Transverse colon (tissue), 4 donors: Measurements from ENCODE around the gene RAB4A. TPM values are rescaled to one million over a fixed set of nuclear protein-coding genes. Genes with fewer than 3 reads are reported as not detected.

ENCODE experiments used
- DNase-seq: peaks from one replicate; pipeline ENCODE4 v3.0.0-alpha.2; 2019
- H3K27ac ChIP-seq, 4 donors: fragments of 200-600 bp; sonication (generic); 2 replicates each; pipeline ENCODE4 v1.5.1; 2016 to 2018; ENCODE audit warnings: inconsistent platforms in 4 of 4
- H3K27me3 ChIP-seq: fragments of 200-600 bp; sonication (generic); 2 replicates; pipeline ENCODE4 v1.5.1; 2017; ENCODE audit warnings: inconsistent platforms
- H3K36me3 ChIP-seq, 4 donors: fragments of 200-600 bp; sonication (generic); 2 replicates each; pipeline ENCODE4 v1.5.1; 2017 to 2019; ENCODE audit warnings: inconsistent platforms in 4 of 4
- H3K4me1 ChIP-seq, 4 donors: fragments of 200-600 bp; sonication (generic); 2 replicates each; pipeline ENCODE4 v1.5.1; 2017 to 2020; ENCODE audit warnings: inconsistent platforms in 4 of 4
- H3K4me3 ChIP-seq, 4 donors: fragments of 200-600 bp; sonication (generic); 1 replicate in 1 of 4; 2 replicates in 3 of 4; pipeline versions ENCODE4 v1.5.1 to v1.6.1; 2017 to 2019; ENCODE audit warnings: inconsistent platforms in 4 of 4
- H3K9me3 ChIP-seq, 2 donors: fragments of 200-600 bp; sonication (generic); 2 replicates each; pipeline ENCODE4 v1.5.1; 2017 to 2019; ENCODE audit warnings: inconsistent platforms in 2 of 2
- EP300 ChIP-seq: sonication (generic); formaldehyde crosslinking; IDR thresholded peaks from one replicate; pipeline ENCODE4 v1.6.1; 2017; ENCODE audit warnings: antibody characterized with exemption, low read depth
- POLR2A ChIP-seq: fragments of 450-650 bp; IDR thresholded peaks from one replicate; pipeline ENCODE4 v1.6.1; 2016; ENCODE audit warnings: antibody characterized with exemption, mild to moderate bottlenecking, moderate library complexity
- POLR2AphosphoS5 ChIP-seq, 3 donors: sonication (generic); formaldehyde crosslinking; IDR thresholded peaks; one replicate each; pipeline ENCODE4 v1.6.1; 2016; ENCODE audit warnings: antibody characterized with exemption in 3 of 3
- WGBS, 2 donors: methylation state at CpG; one replicate each; pipeline ENCODE4 v1.1.5; 2018; ENCODE audit warnings: low coverage in 1 of 2; 5-methylcytosine and 5-hydroxymethylcytosine counted together
- in situ Hi-C, 4 donors: fragments of 200-750 bp; cut with MboI; loops; one replicate each; pipeline versions ENCODE4 v1.15.0 to v1.15.1; 2017; ENCODE audit warnings: low sequenced_read_pairs in 3 of 4, low pct_ligation_motif_present in 1 of 4, low pct_unique_long_range_greater_than_20kb in 1 of 4
- intact Hi-C: fragments of 100-400 bp; cut with DNase I; formaldehyde crosslinking; loops from one replicate; pipeline ENCODE4 v1.15.1; 2023; ENCODE audit warnings: low total_unique reads
- total RNA-seq, 4 donors: library from RNA; depleted of rRNA; stranded (reverse); fragments of >200 nt; gene quantifications; one replicate each; pipeline ENCODE4 v1.1.0, GENCODE V29; 2016
- TF ChIP-seq, protein P1 (sequence below), 5 experiments: fragments of 200-600 bp in 3 of 5; fragments of 450-650 bp in 2 of 5; sonication (generic) in 3 of 5; IDR thresholded peaks; 1 replicate in 2 of 5; 2 replicates in 3 of 5; pipeline ENCODE4 v1.5.1; 2016 to 2017; ENCODE audit warnings: antibody characterized with exemption in 5 of 5, inconsistent platforms in 3 of 5, mild to moderate bottlenecking in 2 of 5, moderate library complexity in 1 of 5

The RAB4A gene
- total RNA-seq, 4 donors from 2014 or later, result 7.4 to 56.9 (median 28.0) TPM

DNA sequence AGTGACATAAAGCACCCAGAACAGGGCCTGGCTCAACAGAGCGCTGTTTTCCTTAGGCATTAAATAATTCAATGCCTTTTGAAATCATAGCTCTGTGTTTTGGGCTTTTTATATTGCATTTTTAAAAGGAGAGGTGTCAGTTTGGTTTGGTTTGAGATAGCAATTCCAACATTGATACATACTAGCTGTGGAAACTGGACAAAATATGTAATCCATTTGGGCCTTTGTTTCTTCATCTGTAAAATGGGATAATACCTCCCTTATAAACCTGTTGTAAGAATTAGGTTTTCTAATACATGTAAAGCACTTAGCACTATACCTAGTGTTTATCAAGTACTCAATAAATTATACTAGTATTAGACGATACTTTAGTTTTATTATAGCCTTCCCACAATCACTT is 8.7 kb upstream of the RAB4A start:
- intact Hi-C loops (no loop called here), in situ Hi-C loops (loop anchor here in 3 of 4 donors (5.0 to 25.0 kb wide), 3 partner anchors 220 to 1050 kb away; no protein-coding TSS in a partner anchor)
- Histone ChIP-seq H3K27ac (no peak overlapping the region), H3K36me3 (no peaks in the 10 kb centered on the region), H3K9me3 (peaks cover 0 to 4% of the 10 kb centered on the region in 2 donors), H3K4me3 (no peak overlapping the region), H3K27me3 (no peaks in the 10 kb centered on the region), H3K4me1 (peaks cover 0 to 4% (median 1%) of the 10 kb centered on the region in 4 donors)
- DNase-seq, result no peak
- 94% methylated on average over 2 of the region's 2 CpGs for WGBS, 2 donors
- TF ChIP-seq POLR2A, result no peak

DNA sequence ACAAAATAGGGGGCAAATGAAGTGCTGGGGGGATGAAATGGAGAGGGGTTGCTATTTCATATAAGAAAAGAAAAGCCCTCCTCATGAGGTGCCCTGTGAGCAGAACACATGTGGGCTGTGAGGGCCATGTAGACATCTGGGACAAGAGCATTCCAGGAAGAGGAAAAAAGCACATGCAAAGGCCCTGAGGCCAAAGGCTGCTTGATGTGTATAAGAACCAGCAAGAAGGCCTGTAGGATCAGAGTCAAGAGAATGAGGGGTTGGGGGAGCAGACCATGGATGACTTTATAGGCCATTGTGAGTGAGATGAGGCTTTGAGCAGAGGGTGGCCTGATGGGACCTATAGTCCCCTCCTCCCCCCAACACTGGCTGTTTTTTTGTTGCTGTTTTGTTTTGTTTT is 7.7 kb upstream of the RAB4A start:
- peaks cover 0 to 3% (median under 1%) of the 10 kb centered on the region in 4 donors for H3K4me1 ChIP-seq
- intact Hi-C loops (no loop called here), in situ Hi-C loops (loop anchor here in 3 of 4 donors (5.0 to 25.0 kb wide), 3 partner anchors 219 to 1049 kb away; no protein-coding TSS in a partner anchor)
- H3K27ac ChIP-seq, result no peak overlapping the region
- H3K4me3 ChIP-seq, result no peak overlapping the region
- no peaks in the 10 kb centered on the region for H3K27me3 ChIP-seq
- DNase-seq, result no peak
- peaks cover 0 to 4% of the 10 kb centered on the region in 2 donors for H3K9me3 ChIP-seq
- TF ChIP-seq EP300, result no peak
- H3K36me3 ChIP-seq, result no peaks in the 10 kb centered on the region

DNA sequence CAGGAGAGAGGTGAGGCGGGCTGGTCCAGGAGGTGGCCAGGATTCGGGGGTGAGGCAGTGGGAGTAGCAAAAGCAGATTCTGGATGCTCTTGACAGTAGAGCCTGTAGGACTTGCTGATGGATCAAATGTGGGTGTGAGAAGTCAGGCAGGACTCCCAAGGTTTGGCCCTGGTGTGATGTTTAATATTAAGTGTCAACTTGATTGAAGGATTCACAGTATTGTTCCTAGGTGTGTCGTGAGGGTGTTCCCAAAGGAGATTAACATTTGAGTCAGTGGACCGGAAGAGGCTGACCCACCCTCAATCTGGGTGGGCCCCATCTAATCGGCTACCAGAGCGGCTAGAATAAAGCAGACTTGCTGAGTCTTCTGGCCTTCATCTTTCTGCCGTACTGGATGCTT is 6.8 kb upstream of the RAB4A start:
- H3K4me1 ChIP-seq, result no peaks in the 10 kb centered on the region
- intact Hi-C loops, result no loop called here
- H3K27ac ChIP-seq, result no peak overlapping the region
- TF ChIP-seq POLR2AphosphoS5 (IDR thresholded peaks at IDR 0.05) (no peak), POLR2A (no peak), EP300 (no peak)
- TF ChIP-seq, protein P1, sequence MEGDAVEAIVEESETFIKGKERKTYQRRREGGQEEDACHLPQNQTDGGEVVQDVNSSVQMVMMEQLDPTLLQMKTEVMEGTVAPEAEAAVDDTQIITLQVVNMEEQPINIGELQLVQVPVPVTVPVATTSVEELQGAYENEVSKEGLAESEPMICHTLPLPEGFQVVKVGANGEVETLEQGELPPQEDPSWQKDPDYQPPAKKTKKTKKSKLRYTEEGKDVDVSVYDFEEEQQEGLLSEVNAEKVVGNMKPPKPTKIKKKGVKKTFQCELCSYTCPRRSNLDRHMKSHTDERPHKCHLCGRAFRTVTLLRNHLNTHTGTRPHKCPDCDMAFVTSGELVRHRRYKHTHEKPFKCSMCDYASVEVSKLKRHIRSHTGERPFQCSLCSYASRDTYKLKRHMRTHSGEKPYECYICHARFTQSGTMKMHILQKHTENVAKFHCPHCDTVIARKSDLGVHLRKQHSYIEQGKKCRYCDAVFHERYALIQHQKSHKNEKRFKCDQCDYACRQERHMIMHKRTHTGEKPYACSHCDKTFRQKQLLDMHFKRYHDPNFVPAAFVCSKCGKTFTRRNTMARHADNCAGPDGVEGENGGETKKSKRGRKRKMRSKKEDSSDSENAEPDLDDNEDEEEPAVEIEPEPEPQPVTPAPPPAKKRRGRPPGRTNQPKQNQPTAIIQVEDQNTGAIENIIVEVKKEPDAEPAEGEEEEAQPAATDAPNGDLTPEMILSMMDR (IDR thresholded peaks at IDR 0.05), result no peak
- no peaks in the 10 kb centered on the region for H3K36me3 ChIP-seq
- no peaks in the 10 kb centered on the region for H3K27me3 ChIP-seq
- no peak overlapping the region for H3K4me3 ChIP-seq
- 67 to 92% methylated on average over 1 to 7 of the region's 7 CpGs for WGBS, 2 donors
- DNase-seq, result no peak
- H3K9me3 ChIP-seq, result peaks cover 0 to 4% of the 10 kb centered on the region in 2 donors
- in situ Hi-C loops, result loop anchor here in 3 of 4 donors (5.0 to 25.0 kb wide), 3 partner anchors 218 to 1048 kb away; no protein-coding TSS in a partner anchor

DNA sequence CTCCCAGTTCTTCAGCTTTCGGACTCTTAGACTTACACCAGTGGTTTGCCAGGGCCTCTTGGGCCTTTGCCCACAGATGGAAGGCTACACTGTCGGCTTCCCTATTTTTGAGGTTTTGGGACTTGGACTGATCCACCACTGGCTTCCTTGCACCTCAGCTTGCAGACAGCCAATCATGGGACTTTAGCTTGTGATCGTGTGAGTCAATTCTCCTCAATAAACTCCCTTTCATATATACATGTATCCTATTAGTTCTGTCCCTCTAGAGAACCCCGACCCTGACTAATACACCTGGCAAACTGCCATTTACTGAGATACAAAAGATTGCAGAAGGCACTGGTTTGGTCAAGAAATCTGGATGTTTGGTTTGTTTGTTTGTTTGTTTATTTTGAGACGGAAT is 6.4 kb upstream of the RAB4A start:
- Histone ChIP-seq H3K4me3 (no peak overlapping the region), H3K27me3 (no peaks in the 10 kb centered on the region), H3K4me1 (no peaks in the 10 kb centered on the region), H3K27ac (no peak overlapping the region), H3K9me3 (peaks cover 0 to 4% of the 10 kb centered on the region in 2 donors), H3K36me3 (no peaks in the 10 kb centered on the region)
- in situ Hi-C loops (loop anchor here in 3 of 4 donors (5.0 to 25.0 kb wide), 3 partner anchors 218 to 1048 kb away; no protein-coding TSS in a partner anchor), intact Hi-C loops (no loop called here)
- WGBS, 2 donors, result 82 to 89% methylated on average over 3 to 5 of the region's 5 CpGs
- DNase-seq, result no peak
- TF ChIP-seq, protein P1 (IDR thresholded peaks at IDR 0.05), result no peak
- TF ChIP-seq EP300, result no peak
- no peak for TF ChIP-seq POLR2A
- TF ChIP-seq POLR2AphosphoS5 (IDR thresholded peaks at IDR 0.05), result no peak

DNA sequence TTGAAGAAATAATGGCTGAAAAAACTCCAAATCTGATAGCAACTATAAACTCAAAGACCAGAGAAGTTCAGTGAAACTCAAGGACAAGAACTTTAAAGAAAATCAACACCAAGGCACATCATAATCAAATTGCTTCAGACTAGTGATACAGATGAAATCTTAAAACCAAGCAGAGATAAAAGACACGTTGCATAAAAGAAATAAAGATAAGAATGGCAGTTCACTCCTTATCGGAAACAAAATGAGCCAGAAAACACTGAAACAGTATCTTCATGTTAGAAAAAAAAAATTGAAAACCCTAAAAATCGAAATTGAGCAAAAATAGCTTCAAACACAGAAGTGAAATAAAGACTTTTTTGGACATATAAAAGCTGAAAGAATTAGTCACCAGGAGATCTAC is 4.6 kb upstream of the RAB4A start:
- Histone ChIP-seq H3K27ac (no peak overlapping the region), H3K9me3 (peaks cover 0 to 4% of the 10 kb centered on the region in 2 donors), H3K4me3 (no peak overlapping the region), H3K36me3 (no peaks in the 10 kb centered on the region), H3K27me3 (no peaks in the 10 kb centered on the region), H3K4me1 (peaks cover 0 to 9% (median 3%) of the 10 kb centered on the region in 4 donors)
- in situ Hi-C loops, result loop anchor here in 3 of 4 donors (25.0 kb wide), 2 partner anchors 221 to 1046 kb away; no protein-coding TSS in a partner anchor
- DNase-seq, result no peak
- 72 to 78% methylated on average over 3 of the region's 3 CpGs for WGBS, 2 donors
- intact Hi-C loops, result no loop called here
- TF ChIP-seq, protein P1 (IDR thresholded peaks at IDR 0.05), result no peak
- no peak for TF ChIP-seq EP300
- no peak for TF ChIP-seq POLR2AphosphoS5 (IDR thresholded peaks at IDR 0.05)
- no peak for TF ChIP-seq POLR2A
